NCI-H446 treated with DMSO at 0.1 percent for 48 hours (cell line): ENCODE data around the gene FAM153A.
"Not testable (repeated sequence)": the region's sequence is repeated elsewhere in the genome, so short reads cannot be mapped to it uniquely, and the experiment has no call there.

ENCODE experiments used
- DNase-seq: peaks from one replicate; lab custom pipeline; 2025; lab: John Stamatoyannopoulos, UW

FAM153A gene

DNA sequence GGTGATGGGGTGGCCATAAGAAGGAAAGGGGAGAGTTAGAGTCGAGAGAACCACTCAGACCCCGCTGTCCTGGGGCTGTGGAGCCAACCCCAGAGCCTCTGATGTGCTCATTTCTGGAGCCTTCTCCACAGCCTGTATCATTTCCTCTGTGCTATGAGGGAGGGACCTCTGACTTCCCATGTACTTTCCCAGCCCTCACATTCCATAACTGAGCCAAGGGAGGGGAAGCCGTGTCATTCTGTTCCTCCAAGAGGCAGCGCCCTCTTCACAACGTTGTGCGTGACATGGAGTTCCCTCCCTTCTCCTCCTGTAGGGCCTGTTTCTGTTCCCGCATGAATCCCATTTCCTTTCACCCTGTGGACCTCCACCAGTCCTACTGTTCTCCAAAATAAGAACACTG, 57.8 kb downstream of the FAM153A start:
- not testable (repeated sequence) for DNase-seq

- not testable (repeated sequence) for DNase-seq
Observed at GRCh38 chr5:177723831-177724485, 58.7 kb downstream of the FAM153A start.

DNA sequence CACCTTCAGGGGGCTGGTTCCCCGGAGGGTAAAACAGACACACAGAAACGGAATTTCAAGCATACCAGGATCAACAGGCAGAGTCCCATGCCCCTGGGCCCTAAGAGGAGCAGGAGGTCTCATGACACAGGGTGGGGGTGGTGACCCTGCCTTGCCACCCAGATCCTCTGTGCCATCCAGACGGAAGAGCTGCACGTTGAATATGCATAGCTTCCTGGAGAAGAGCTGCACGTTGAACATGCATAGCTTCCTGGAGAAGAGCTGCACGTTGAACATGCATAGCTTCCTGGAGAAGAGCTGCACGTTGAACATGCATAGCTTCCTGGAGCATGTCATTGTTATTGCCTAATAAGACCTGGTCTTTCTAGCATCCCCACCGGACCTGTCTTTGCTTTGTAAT, 59.9 kb downstream of the FAM153A start:
- DNase-seq: not testable (repeated sequence)

DNA sequence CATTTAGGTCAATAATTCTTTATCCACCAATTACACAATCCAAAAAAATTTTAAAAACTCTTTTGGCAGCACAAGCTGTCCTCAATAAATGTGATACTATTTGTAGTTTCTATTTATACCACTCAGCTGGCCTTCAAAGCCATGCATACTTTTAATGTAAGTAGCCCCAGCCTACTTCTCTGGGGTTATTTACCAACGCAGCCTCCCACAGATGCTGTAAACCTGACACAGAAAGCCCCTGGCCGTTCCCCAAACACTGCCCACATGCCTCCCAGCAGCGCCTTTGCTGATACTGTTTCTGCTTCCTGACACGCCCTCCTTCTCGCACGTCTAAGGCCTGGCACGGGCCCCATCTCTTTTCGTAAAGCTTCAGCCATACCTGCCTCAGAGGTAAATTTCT, 62.7 kb downstream of the FAM153A start:
- not testable (repeated sequence) for DNase-seq

DNA sequence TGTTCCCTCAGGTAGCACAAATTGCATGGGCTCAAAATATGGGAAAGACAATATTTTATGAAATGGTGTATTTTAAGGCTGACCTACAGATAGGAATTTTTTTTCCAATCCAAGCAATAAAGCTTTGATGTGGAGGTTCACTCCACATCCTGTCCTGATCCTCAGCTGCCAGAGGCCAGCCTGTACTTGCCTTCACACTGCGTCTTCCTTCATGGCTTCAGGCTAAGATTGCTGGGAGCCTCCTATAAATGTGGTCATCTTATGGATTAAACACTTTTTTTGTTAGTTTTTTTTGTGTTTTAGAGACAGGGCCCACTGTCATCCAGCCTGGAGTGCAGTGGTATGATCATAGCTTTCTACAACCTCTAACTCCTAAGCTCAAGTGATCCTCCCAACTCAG, 67.3 kb downstream of the FAM153A start:
- not testable (repeated sequence) for DNase-seq

GRCh38 chr5:177696100-177696499, 86.6 kb downstream of the FAM153A start:
- not testable (repeated sequence) for DNase-seq

DNA sequence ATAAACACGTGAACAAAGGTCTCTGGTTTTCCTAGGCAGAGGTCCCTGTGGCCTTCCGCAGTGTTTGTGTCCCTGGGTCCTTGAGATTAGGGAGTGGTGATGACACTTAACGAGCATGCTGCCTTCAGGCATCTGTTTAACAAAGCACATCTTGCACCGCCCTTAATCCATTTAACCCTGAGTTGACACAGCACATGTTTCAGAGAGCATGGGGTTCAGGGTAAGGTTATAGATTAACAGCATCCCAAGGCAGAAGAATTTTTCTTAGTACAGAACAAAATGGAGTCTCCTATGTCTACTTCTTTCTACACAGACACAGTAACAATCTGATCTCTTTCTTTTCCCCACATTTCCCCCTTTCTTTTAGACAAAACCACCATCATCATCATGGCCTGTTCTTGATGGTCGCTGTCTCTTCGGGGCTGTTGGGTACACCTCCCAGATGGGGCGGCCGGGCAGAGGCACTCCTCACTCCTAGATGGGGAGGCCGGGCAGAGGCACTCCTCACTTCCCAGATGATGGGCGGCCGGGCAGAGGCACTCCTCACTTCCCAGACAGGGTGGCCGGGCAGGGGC, 87.3 kb downstream of the FAM153A start:
- DNase-seq: not testable (repeated sequence)

- not testable (repeated sequence) for DNase-seq
Observed at GRCh38 chr5:177694518-177694835, 88.2 kb downstream of the FAM153A start.

DNA sequence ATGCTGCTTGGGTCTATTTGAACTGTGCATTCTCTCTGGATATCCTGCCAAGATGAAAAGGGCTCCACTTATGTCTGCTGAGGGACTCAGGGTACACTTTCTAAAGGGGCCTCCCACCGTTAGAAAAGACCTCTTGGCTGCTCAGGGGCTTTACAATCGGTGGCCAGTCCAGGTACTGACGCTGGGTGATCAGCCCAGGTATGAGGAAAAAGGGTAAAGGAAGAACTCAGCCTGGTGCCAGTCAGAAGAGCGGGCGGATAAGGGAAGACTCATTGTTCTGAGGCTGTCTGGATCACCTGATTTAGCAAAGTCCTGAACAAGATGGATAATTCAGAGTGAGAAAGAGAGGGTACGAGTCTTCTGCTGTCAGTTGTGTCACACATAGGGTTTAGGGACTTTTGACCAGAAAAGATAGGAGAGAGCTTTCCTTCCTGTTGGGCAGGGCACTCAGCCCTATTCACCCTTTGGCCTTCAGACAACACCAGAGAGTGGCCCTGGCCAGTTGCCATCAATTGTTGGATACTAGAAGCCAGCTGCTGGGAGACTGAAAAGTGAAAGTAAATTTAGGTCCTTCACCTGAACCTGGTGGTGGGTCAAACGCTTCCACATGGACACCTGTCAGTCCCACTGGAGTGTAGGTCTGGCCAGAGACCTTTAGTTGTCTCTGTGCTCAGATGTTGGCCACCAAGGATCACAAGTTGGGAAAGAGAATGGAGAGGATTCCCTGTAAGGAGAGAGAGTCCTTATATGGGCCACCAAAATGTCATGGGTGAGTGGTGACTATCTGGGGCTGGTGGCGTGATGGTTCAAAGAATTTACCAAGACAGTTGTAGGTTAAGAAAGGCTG, 88.8 kb downstream of the FAM153A start:
- DNase-seq: not testable (repeated sequence)

DNA sequence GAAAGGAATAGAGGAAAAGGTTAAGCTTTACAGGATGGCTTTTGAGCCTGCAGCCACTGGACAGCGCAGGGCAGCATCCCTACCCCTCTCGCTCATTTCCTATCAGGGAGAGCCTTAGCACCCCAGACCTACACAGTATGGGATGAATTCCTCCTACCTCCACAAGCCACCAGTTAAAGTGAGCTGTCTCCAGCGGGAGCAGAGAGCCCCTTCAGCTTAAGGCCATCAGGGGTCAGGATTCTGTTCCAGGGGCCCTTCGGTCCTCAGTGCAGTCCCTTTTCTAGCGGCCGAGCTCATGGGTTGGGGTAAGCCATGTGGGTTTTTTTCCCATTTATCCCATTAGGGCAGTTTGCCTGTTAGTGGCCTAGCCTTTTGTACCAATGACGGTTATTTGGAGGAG, 89.7 kb downstream of the FAM153A start:
- DNase-seq: not testable (repeated sequence)

DNA sequence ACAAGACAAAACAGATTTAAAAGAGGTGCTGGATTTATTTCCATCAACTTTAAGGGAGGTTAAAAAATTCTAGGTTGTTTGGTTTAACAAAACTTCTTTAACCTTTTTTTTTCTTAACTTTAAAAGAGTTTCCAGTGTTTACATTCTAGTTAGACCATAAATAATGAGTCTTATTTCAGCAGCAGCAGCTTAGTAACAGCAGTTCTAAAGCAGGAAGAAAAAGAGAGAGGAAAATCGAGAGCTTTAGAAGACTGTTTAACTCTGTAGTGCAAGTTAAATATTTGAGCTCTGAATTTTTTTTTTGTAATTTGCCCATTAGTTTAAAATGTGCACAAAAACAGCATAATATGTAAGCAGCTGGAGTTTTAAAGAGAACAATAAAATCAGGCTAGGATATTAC, 90.2 kb downstream of the FAM153A start:
- DNase-seq: not testable (repeated sequence)

DNA sequence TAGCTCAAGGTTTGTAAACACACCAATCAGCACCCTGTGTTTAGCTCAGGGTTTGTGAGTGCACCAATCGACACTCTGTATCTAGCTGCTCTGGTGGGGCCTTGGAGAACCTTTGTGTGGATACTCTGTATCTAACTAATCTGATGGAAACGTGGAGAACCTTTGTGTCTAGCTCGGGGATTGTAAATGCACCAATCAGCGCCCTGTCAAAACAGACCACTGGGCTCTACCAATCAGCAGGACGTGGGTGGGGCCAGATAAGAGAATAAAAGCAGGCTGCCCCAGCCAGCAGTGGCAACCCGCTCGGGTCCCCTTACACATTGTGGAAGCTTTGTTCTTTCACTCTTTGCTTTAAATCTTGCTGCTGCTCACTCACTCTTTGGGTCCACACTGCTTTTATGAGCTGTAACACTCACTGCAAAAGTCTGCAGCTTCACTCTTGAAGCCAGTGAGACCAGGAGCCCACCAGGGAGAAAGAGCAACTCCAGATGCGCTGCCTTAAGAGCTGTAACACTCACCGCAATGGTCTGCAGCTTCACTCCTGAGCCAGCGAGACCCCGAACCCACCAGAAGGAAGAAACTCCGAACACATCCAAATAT, 93.6 kb downstream of the FAM153A start:
- not testable (repeated sequence) for DNase-seq

GRCh38 chr5:177688091-177688490, 94.6 kb downstream of the FAM153A start:
- not testable (repeated sequence) for DNase-seq

DNA sequence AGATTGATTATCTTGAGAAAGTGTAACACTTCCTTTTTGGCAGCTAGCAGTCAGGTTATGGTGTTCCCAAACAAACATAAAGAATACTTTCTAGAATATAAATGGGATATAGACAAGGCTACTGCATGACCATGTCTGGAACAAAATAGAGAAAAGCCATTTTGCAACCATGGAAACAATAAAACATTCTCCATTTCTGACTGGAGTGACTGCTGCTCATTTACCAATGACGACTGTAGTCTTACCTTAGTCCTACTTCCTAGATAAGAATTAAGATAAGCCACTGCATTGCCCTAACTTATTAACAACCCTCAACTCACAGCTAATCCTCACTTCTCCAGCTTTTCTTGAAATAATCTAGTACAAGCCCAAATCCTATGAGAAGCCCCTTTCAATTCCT, 100.8 kb downstream of the FAM153A start:
- DNase-seq: not testable (repeated sequence)
